ENCODE measurements around the gene ADAMTSL3. TPM values are rescaled to one million over a fixed set of nuclear protein-coding genes. Genes with fewer than 3 reads are reported as not detected.

ADAMTSL3 gene
- total RNA-seq, 1 experiment from 2014 or later = 0.05 TPM

- Histone ChIP-seq H3K9me2 (ENCODE audit: insufficient read depth) (no peaks in the 10 kb centered on the region), H3K4me2 (ENCODE audit: low read length) (peak overlapping the region; percentile 27; the same call in 1 of the 2 replicates), H3K4me1 (ENCODE audit: control insufficient read depth in 1 of 2, insufficient read depth in 2 of 2, low read length in 2 of 2) (no peaks in the 10 kb centered on the region), H2AFZ (ENCODE audit: low read depth, low read length, poor library complexity, severe bottlenecking) (no peak overlapping the region), H3K27ac (ENCODE audit: low read depth, low read length) (no peak overlapping the region), H3K9ac (ENCODE audit: low read length) (no peak overlapping the region), H3K4me3 (replicated peaks in 1 of 2; ENCODE audit: low read depth in 1 of 2, low read length in 2 of 2) (no peak overlapping the region), H3K36me3 (ENCODE audit: control insufficient read depth in 1 of 2, insufficient read depth in 2 of 2, low read length in 2 of 2) (no peaks in the 10 kb centered on the region), H3K27me3 (ENCODE audit: insufficient read depth, low read length) (peaks cover 13% of the 10 kb centered on the region; the same call in 1 of the 2 replicates), H3K9me3 (ENCODE audit: control insufficient read depth in 1 of 2, insufficient read depth in 1 of 2, low read depth in 1 of 2, low read length in 2 of 2) (no peaks in the 10 kb centered on the region), H3K79me2 (ENCODE audit: insufficient read depth, low read length) (no peaks in the 10 kb centered on the region), H4K20me1 (ENCODE audit: insufficient read depth) (no peaks in the 10 kb centered on the region)
- ChIA-PET POLR2A (no interaction called here), CTCF (interaction anchor here (0.6 to 2.4 kb wide), 6 partner anchors 13 to 499 kb away, joined by 3 to 6 read pairs (median 4); no protein-coding TSS in a partner anchor), RAD21 (ENCODE audit: low non-redundant PET in 1 of 2, low total read pairs in 2 of 2, uncharacterized antibody in 2 of 2, unreplicated experiment in 2 of 2) (no interaction called here)
- no TSS peak for BruUV-seq (replicated peaks)
- peak; percentile 3 for DNase-seq (ENCODE audit: low read depth, low spot score)
- ATAC-seq = peak; percentile 73
- TF ChIP-seq RAD21 (IDR thresholded peaks at IDR 0.05; ENCODE audit: low read depth) = peak; percentile 57
- no peak for TF ChIP-seq TCF7L2 (IDR thresholded peaks at IDR 0.05; ENCODE audit: borderline replicate concordance, extremely low read depth, insufficient read depth, insufficient read length)
- TF ChIP-seq CTCF (IDR thresholded peaks at IDR 0.05 in 2 of 3, conservative IDR thresholded peaks at IDR 0.05 in 1 of 3; ENCODE audit: borderline replicate concordance in 1 of 3, insufficient read depth in 1 of 3, low read depth in 2 of 3, low read length in 2 of 3) = peak; percentile 17 to 20 (median 17); a peak in 2 of 6 replicates
- TF ChIP-seq CEBPB (IDR thresholded peaks at IDR 0.05; ENCODE audit: low read depth) = no peak
- no peak for TF ChIP-seq CBX3 (IDR thresholded peaks at IDR 0.05; ENCODE audit: low read depth)
- intact Hi-C loops (cut with micrococcal nuclease) = no loop called here
These were observed 93.3 kb downstream of the ADAMTSL3 start for GRCh38 chr15:83747050-83747717.

GRCh38 chr15:83747718-83748110, 93.8 kb downstream of the ADAMTSL3 start:
- peaks cover 13% of the 10 kb centered on the region; the same call in 1 of the 2 replicates for H3K27me3 ChIP-seq (ENCODE audit: insufficient read depth, low read length)
- no peaks in the 10 kb centered on the region for H3K36me3 ChIP-seq (ENCODE audit: control insufficient read depth in 1 of 2, insufficient read depth in 2 of 2, low read length in 2 of 2)
- H2AFZ ChIP-seq (ENCODE audit: low read depth, low read length, poor library complexity, severe bottlenecking) = no peak overlapping the region
- ChIA-PET POLR2A (no interaction called here), CTCF (interaction anchor here (1.1 to 2.4 kb wide), 2 partner anchors 14 to 287 kb away, joined by 3 to 6 read pairs; no protein-coding TSS in a partner anchor), RAD21 (ENCODE audit: low non-redundant PET in 1 of 2, low total read pairs in 2 of 2, uncharacterized antibody in 2 of 2, unreplicated experiment in 2 of 2) (no interaction called here)
- no peak for ATAC-seq
- no TSS peak for BruUV-seq (replicated peaks)
- no peak overlapping the region for H3K4me2 ChIP-seq (ENCODE audit: low read length)
- no peaks in the 10 kb centered on the region for H3K4me1 ChIP-seq (ENCODE audit: control insufficient read depth in 1 of 2, insufficient read depth in 2 of 2, low read length in 2 of 2)
- H3K4me3 ChIP-seq (replicated peaks in 1 of 2; ENCODE audit: low read depth in 1 of 2, low read length in 2 of 2) = no peak overlapping the region
- no peaks in the 10 kb centered on the region for H3K79me2 ChIP-seq (ENCODE audit: insufficient read depth, low read length)
- no peak for DNase-seq (ENCODE audit: low read depth, low spot score)
- intact Hi-C loops (cut with micrococcal nuclease) = no loop called here
- no peaks in the 10 kb centered on the region for H4K20me1 ChIP-seq (ENCODE audit: insufficient read depth)
- no peak overlapping the region for H3K27ac ChIP-seq (ENCODE audit: low read depth, low read length)
- no peaks in the 10 kb centered on the region for H3K9me3 ChIP-seq (ENCODE audit: control insufficient read depth in 1 of 2, insufficient read depth in 1 of 2, low read depth in 1 of 2, low read length in 2 of 2)
- H3K9me2 ChIP-seq (ENCODE audit: insufficient read depth) = no peaks in the 10 kb centered on the region
- no peak overlapping the region for H3K9ac ChIP-seq (ENCODE audit: low read length)
- TF ChIP-seq RAD21 (IDR thresholded peaks at IDR 0.05; ENCODE audit: low read depth) (no peak), POLR2AphosphoS5 (IDR thresholded peaks at IDR 0.05; ENCODE audit: low read depth, low read length) (no peak), TCF7L2 (IDR thresholded peaks at IDR 0.05; ENCODE audit: borderline replicate concordance, extremely low read depth, insufficient read depth, insufficient read length) (no peak), EZH2 (IDR thresholded peaks at IDR 0.05) (no peak), EGR1 (IDR thresholded peaks at IDR 0.05; ENCODE audit: low read depth) (no peak), JUND (IDR thresholded peaks at IDR 0.05) (no peak), ZNF274 (IDR thresholded peaks at IDR 0.05; ENCODE audit: low read depth, low read length) (no peak), CTCF (IDR thresholded peaks at IDR 0.05 in 2 of 3, conservative IDR thresholded peaks at IDR 0.05 in 1 of 3; ENCODE audit: borderline replicate concordance in 1 of 3, insufficient read depth in 1 of 3, low read depth in 2 of 3, low read length in 2 of 3) (no peak)
- TF ChIP-seq, protein P1, sequence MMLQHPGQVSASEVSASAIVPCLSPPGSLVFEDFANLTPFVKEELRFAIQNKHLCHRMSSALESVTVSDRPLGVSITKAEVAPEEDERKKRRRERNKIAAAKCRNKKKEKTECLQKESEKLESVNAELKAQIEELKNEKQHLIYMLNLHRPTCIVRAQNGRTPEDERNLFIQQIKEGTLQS (IDR thresholded peaks at IDR 0.05) = no peak

Measured in HCT116 (cell line).